NCI-H510A treated with DMSO at 0.1 percent for 48 hours (cell line): ENCODE results near the gene UBXN6.

Source experiments
- DNase-seq: peaks from one replicate; lab custom pipeline; 2025; lab: John Stamatoyannopoulos, UW

The UBXN6 gene

DNA sequence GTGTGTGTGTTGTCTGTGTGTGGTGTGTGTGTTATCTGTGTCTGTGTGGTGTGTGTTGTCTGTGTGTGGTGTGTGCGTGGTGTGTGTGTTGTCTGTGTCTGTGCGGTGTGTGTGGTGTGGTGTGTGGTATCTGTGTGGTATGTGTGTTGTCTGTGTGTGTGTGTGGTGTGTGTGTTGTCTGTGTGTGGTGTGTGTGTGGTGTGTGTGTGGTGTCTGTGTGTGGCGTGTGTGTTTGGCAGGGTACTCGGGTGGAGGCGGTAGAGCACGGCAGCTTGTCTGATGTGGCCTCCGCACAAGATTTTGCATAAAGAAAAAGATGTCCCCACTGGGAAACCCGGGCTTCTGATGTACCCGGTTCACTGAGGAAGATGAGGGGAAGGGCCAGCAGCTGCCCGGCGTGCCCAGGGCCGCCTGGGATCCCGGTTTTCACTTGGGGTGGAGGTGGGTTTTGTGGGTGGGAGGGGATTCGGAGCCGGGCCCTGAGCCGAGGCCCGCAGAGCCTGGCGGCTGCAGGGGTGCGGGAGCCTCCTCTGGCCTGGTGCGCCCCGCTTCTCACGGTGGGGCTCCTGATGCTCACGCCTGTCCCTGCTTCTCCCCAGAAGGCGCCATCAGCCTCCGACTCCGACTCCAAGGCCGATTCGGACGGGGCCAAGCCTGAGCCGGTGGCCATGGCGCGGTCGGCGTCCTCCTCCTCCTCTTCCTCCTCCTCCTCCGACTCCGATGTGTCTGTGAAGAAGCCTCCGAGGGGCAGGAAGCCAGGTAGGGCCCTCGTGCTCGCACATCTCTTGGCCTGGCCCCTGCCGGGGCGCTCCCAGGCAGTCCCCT, 35.7 kb upstream of the UBXN6 start:
- no peak for DNase-seq

DNA sequence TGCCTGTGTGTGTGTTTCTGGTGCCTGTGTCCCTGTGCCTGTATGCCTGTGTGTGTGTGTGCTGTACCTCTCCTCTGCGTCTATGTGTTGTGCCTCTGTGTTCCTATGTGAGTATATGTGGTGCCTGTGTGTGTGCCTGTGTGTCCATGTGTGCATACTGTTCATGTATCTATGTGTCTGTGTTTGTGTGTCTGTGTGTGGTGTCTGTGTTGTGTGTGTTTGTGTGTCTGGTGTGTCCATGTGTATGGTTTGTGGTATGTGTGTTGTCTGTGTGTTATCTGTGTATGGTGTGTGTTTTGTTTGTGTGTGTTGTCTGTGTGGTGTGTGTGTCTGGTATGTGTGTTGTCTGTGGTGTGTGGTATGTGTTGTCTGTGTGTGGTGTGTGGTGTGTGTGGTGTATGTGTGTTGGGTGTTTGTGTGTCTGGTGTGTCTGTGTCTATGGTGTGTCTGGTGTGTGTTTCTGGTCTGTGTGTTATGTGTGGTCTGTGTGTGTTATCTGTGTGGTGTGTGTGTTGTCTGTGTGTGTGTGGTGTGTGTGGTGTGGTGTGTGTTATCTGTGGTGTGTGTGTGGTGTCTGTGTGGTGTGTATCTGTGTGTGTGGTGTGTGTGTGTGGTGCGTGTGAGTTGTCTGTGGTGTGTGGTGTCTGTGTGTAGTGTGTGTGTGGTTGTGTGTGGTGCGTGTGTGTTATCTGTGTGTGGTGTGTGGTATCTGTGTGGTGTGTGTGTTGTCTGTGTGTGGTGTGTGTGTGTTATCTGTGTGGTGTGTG, 34.9 kb upstream of the UBXN6 start:
- no peak for DNase-seq

DNA sequence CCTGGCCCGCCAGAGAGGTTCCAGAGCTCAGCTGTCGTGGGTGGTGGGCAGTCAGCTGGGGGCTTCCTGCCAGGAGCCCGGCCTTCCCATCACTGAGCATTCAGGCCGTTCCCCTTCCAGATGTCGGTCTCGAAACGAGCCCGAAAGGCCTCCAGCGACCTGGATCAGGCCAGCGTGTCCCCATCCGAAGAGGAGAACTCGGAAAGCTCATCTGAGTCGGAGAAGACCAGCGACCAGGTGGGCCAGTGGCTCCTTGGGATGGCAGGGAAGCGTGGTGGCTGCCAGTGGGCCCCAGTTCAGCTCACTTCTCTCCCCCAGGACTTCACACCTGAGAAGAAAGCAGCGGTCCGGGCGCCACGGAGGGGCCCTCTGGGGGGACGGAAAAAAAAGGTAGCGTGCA, 33.9 kb upstream of the UBXN6 start:
- DNase-seq: no peak

DNA sequence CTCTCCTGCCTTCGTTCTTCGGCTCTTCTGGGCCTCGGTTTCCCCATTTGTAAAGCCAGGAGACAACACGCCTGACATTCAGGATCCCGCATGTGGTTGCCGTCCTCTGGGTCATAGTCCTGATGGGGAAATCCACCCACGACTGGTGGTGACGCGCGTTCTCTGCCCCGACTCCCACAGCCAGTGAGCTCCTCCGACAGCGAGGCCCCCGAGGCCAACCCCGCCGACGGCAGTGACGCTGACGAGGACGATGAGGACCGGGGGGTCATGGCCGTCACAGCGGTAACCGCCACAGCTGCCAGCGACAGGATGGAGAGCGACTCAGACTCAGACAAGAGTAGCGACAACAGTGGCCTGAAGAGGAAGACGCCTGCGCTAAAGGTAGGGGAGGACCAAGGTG, 30.9 kb upstream of the UBXN6 start:
- no peak for DNase-seq

DNA sequence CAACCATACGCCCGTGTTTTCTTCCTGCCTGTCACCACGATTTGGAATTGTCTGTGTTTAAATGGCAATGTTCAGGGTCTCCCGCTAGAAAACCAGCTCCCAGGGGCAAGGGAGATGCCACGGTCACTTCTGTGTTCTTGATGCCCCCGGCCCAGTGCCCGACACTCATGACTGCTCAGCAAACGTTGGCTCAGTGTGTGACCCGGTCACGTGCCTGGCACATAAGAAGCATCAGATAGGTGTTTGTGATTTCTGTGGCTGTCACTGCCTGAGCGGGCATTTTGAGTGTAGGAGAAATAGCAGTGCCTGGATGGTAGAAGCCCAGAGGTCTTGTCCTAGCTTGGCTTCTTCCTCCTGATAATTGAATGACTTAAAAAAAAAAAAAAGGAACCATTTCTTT, 30.0 kb upstream of the UBXN6 start:
- no peak for DNase-seq

DNA sequence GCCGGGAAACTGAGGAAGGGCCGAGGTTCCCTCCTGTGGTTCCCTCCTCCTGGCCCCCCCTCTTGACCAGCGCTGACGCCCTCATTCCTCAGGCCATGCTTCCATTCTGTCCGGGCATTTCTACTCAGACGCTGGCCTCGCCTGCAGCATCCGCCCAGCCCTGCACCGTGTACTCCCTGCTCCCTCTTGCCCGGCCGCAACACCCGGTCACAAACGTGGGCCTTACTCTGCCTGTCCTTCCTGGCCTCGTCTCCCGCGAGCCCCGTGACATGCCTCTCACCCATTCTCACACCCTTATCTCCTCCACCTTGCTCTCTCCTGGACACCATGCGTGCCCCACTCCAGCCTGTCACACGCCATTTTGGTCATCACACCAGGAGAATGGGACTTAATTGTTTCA, 25.8 kb upstream of the UBXN6 start:
- DNase-seq: no peak

DNA sequence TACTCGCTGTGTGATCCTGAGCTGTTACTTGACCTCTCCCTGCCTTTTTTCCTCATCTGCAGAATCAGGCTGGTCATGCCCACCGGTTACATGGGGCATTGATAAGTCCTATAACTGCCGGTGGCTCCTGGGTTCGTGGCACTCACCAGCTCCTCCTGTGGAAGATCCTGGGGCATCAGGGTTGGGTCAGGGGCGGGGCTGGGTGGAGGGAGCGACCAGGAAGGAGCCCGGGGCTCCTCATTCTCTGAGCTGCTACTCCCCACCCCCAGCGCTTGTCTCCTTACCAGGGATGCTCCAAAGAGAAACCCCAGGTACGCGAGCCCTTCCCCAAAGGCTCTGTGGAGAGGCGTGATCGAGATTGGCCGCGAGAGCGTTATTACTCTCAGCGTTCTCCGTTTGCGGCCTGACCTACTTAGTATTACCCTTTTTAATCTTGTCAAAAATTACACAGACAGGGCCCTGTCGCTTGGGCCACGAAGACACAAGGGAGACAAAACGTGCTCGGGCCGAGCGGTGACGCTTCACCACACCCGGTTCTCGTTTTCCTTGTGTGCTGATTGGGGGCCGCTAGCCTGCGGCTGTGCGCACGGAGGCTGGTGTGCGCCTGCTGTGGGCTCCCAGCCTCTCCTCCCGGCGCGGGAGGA, 25.2 kb upstream of the UBXN6 start:
- no peak for DNase-seq

DNA sequence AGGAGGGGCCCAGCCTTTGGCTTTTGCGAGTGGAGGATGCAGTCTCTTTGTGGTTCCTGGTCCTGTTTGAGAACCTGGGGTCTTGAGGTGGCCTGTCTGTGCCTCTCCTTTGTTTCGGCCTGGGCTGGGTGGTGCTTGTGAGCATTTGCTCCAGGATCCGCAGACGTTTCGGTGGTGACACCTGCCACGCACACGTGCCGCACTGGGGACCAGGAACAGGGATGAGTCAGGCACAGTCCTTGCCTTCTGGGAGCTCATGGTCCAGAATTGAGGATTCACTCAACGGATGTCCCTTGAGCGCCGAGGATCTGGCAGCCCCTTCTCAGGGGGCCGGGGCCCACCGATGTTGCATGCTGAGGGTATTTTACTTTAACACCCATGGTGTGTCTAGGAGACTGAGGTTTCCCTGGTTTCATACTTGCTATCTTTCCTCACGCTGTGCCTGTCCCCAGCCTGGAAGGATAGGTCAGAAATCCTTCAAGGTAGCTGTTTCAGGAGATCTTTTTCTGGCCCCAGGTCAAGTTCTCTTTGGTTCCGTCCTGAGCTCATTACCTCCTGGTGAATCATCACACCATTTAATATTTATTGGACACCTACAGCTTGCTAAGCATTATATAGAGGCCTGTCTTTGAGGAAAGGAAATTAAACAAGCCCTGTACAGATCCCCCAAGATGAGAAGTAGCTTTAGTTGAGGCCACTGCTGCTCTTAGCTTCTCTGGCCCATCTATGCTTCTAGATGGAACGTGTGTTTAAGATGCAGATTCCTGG, 19.6 kb upstream of the UBXN6 start:
- no peak for DNase-seq

DNA sequence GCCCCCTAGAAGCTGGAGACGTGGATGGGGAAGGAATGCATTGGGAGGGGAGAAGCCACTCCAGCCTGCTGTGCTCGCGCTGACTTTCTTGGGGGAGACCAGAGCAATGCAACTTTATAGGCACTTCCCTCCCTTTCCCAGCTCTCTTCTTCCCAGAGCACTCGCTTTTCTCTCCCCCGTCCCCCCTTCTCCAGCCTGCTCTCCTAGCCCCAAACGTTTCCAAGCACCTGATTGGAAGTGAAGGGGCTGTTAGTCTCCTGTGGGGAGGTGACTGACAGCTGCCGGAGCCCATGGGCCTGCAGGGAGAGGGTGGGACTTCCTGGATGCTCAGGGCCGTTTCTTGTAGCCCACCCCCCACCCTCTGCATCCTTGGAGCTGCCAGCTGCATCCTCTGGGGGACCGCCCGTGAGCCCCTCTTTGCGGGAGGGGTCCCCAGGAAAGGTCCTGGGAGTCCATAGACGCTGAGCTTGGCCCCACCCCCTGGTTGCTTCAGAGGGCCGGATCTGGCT, 17.0 kb upstream of the UBXN6 start:
- peak; percentile 90 for DNase-seq

DNA sequence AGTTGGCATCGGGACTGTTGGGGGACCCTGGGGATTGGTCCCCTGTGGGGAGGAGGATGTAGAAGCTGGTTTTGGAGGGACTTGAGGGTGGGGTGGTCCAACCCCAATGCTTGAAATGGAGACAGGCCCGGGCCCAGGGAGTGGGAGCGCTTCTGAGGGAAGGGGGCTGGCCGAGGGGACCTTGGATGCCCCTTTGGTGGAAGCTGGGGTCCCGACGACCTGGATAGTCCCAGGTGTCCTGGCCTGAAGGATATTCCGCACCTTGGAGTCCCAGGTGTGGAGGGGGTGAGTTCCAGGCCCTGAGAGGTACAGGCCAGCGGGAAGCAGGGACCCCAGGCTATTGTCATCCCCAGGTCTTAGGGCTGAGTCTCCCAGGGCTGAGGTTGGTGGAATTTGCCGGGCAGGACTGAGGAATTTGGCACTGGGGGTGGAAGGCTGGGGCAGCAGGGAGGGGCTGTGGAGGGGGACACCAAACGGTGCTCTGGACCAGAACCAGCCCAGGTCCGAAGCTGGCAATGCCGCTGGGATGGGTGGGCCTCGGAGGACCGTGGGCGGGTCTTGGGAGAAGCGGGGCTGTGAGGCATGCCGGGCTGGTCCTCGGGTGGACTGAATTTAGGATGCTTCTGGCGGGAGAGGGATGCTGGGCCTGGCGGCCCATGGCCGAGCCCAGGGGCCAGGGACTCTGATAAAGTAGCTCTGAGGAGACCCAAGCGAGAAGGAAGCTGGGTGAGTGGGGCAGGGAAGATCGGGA, 16.3 kb upstream of the UBXN6 start:
- no peak for DNase-seq

DNA sequence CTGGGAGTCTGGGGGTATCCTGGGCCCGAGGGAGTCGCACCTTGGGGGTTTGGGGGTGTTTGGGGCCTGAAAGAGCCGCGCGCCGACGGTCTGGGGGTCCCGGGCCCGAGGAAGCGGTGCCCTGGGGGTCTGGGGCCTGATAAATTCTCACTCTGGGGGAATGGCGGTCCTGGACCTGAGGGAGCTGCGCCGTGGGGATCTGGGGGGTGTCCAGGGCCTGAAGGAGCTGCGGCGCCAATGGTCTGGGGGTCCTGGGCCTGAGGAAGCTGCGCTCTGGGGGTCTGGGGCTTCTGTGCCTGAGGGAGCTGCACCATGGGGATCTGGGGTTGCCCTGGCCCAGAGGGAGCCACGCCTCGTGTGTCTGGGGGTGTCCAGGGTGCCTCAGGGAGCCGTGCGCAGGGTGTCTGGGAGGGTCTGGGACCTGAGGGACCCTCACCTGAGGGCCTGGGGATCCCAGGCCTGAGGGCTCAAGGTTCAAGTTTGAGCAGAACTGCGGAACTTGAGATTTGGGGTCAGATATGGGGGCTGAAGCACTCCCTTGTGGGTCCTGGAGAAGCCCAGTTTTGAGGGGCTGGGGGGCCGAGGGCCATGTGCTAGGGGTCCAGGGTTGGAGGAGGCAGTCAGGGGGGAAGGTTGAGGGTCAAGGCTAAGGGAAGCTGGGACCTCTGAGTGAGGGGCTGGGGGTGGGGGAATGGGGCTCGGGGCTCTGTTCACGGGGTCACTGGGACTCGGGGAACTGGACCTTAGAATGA, 15.6 kb upstream of the UBXN6 start:
- DNase-seq: no peak

DNA sequence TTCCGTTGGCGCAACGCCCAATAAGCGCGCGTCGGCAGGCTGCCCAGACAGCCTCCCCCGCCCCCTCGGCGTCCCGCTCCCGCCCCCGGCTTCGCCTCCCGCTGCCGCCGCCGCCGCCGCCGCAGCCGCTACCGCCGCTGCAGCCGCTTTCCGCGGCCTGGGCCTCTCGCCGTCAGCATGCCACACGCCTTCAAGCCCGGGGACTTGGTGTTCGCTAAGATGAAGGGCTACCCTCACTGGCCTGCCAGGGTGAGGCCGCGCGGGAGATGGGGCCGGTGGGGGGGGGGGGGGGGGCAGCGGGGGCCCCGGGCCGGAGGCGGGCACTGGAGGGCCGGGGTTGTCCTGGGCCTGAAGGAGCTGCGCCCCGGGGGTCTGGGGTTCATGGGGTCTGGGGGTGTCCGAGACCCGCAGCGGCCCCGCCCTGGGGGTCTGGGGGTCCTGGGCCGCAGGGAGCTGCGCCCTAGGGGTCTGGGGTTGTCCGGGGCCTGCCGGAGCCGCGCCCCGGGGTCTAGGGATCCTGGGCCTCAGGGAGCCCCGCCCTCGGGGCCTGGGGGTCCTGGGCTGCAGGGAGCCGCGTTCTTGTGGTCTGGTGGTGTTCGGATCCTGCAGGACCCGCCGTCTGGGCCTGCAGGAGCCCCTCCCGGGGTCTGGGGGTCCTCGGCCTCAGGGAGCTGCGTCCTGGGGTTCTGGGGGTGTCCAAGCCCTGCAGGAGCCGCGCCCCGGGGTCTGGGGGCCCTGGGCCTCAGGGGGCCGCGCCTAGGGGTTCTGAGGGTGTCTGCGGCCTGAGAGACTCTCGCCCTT, 14.8 kb upstream of the UBXN6 start, which contains the start of gene HDGFL2:
HDGFL2 (plus strand) TSS at position 124 of the 801 bp plus-strand sequence; CDS start at position 178, 54 bp downstream.
- DNase-seq: no peak

DNA sequence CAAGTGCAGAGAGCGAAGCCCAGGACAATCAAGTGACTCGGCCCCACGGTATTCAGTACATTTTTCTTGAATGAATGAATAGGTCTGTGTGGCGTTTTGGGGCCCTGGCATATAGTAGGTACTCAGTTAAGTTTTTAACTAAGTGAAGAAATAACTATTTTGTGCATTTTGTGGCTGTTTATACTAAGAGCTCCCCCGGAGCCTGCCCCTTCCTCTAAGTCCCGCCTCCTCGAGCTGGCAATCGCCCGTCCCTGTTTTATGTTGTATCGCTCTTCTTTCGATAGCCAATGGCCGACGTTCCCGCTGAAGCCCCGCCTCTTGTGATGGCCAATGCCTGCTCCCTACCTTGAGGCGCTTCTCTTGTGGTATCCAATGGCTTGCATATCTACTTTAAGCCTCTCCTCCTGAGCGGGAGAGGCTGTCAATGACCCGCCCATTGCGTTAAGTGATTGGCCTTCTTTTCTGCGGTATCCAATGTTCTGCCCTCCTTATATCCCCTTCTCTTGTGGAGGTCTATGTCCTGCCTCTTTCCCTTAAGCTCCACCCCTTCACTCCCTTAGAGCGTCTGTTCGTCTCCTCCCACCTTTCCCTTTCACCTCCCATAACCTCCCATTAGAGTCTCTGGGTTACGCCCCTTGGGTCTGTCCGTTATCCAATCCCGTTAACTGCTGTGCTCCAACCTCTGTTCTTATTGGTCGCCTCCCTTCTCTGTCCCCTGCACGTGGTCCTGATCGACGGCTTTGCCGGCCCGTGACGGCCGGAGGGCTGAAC, 14.0 kb upstream of the UBXN6 start:
- peak; percentile 100 for DNase-seq

DNA sequence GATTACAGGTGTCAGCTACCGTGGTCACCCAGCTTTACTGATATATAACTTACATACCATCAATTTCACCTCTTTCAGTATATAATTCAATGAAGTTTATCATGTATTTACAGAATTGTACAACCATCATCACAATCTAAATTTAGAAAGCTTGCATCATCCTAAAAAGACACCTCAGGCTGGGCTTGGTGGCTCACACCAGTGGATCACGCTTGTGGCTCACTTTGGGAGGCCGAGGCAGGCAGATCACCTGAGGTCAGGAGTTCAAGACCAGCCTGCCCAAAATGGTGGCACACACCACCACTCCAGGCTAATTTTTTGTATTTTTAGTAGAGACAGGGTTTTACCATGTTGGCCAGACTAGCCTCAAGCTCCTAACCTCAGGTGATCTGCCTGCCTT, 10.2 kb upstream of the UBXN6 start:
- no peak for DNase-seq

DNA sequence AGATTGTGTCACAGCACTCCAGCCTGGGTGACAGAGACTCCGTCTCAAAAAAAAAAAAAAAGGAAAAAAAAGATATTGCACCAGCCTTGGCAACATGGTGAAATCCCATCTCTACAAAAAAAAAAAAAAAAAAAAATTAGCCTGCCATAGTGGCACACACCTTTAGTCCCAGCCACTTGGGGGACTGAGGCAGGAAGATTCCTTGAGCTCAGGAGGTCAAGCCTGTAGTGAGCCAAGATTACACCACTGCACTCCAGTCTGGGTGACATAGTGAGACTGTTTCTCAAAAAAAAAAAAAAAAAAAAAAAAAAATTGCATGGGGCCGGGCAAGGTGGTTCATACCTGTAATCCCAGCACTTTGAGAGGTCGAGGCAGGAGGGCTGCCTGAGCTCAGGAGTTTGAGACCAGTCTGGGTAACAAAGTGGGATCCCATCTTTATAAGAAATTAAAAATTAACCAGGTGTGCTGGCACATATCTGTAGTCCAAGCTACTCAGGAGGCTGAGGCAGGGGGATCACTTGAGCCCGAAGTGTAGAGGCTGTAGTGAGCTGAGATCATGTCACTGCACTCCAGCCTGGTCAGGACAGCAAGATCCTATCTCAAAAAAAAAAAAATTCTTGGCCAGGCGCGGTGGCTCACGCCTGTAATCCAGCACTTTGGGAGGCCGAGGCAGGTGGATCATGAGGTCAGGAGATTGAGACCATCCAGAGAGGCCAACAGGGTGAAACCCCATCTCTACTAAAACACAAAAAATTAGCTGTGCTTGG, 7.4 kb upstream of the UBXN6 start:
- no peak for DNase-seq

DNA sequence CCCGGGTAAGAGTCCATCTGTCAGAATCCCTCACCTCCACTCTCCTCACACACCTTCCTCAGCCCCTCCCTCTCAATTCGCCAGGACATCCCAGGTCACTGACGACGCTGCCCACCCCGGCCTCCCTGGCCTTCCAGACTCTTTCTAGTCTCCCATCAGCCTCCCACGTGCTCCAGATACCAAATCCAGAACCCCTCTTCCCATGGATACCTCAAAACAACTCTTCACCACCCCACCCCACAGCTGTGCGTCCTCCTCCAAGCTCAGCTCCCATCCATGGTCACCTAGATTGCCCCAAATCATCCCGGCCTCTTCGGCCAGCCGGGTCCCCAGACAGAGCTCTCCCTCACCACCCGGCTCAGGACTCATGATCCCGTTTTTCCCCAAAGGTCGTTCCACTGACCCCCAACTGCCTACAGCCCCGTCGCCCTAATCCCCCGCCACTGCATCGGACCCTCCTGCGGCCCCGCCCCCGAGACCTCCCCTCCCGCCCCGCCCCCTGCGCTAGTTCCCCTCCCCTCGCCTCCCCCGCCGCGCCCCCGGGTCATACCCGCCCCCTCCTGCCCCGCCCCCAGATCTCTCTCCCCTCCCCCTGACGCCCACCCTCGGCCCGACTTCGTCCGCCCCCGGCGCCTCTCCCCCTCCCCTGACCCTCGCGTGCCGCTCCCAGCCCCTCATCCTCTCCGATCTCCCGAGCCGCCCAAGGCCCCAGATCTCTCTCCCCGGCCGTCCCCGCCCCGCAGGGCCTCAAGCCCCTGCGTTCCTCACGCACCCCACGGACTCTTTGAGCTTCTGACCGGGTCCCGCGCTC, 546 bp downstream of the UBXN6 start:
- DNase-seq: peak; percentile 67

DNA sequence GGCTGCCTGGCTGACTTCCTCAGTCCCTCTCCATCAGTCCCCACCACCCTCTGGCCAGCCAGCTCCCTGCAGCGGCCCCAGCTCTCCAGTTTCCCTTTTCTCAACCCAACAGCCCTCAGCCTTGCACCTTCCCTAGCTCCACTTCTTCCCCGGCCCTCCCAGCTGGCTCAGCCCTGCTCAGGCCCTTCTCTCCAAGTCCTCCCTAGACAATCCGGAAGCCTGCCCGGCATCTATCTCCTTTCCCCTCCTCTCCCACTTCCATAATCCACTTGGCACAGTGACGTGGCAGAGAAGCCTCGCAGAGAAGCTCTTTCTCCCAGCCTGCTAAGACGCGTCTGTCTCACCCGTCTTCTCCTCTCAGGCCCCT, 1.1 kb downstream of the UBXN6 start:
- DNase-seq: peak; percentile 38
